HCT116 (cell line): ENCODE data around the gene IQCF6.

ENCODE experiments used
- CTCF ChIP-seq, 3 experiments: fragments of 200-600 bp in 1 of 3; sonication (generic) in 1 of 3; IDR thresholded peaks in 2 of 3; conservative IDR thresholded peaks in 1 of 3; 2 replicates each; pipeline ENCODE4 v1.5.1; 2012 to 2017; ENCODE audit warnings: low read depth in 2 of 3, low read length in 2 of 3, antibody characterized with exemption in 1 of 3, borderline replicate concordance in 1 of 3, control low read depth in 1 of 3, mild to moderate bottlenecking in 1 of 3, mixed read lengths in 1 of 3, mixed run types in 1 of 3, moderate library complexity in 1 of 3; ENCODE audit not compliant: insufficient read depth in 1 of 3
- YY1 ChIP-seq: IDR thresholded peaks from 2 replicates; pipeline ENCODE4 v1.6.1; 2011; ENCODE audit warnings: low read length, low read depth, moderate library complexity, mild to moderate bottlenecking; ENCODE audit not compliant: insufficient replicate concordance; ENCODE audit errors: extremely low read depth

GRCh38 chr3:51814034-51814433 lies 35.0 kb upstream of the IQCF6 start:
- TF ChIP-seq YY1, result no peak
- TF ChIP-seq CTCF (IDR thresholded peaks at IDR 0.05 in 2 of 3, conservative IDR thresholded peaks at IDR 0.05 in 1 of 3; ENCODE audit: borderline replicate concordance in 1 of 3, insufficient read depth in 1 of 3, low read depth in 2 of 3, low read length in 2 of 3), result no peak
